ENCODE results near the gene HSBP1.

DNA sequence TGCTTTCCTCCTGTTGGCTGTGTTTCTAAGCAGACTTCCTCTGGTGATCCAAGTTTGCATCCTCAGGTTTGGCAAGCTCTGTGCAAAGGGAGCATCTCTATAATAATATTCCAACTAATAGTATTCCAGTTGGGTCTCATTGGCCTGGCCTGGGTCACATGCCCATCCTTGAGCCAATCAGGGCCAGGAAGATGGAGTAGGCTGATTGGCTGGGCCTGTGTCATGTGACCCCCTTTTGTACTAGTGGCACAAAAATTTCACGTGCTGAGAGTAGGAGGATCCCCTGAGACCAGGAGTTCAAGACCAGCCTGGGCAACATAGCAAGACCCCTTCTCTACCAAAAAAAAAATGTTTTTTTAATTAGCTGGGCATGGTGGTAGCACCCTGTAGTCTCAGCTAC lies 55.9 kb downstream of the HSBP1 start:
- TF ChIP-seq CHD2 (IDR thresholded peaks at IDR 0.05; ENCODE audit: low read length, partially characterized antibody) (no peak), MAFK (IDR thresholded peaks at IDR 0.05; ENCODE audit: partially characterized antibody) (no peak), ZC3H11A (IDR thresholded peaks at IDR 0.05) (no peak), RCOR1 (IDR thresholded peaks at IDR 0.05; ENCODE audit: low read depth, low read length) (no peak), EP300 (IDR thresholded peaks at IDR 0.05) (no peak), KDM5A (IDR thresholded peaks at IDR 0.05) (no peak)
- TF ChIP-seq, protein P1, sequence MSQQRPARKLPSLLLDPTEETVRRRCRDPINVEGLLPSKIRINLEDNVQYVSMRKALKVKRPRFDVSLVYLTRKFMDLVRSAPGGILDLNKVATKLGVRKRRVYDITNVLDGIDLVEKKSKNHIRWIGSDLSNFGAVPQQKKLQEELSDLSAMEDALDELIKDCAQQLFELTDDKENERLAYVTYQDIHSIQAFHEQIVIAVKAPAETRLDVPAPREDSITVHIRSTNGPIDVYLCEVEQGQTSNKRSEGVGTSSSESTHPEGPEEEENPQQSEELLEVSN (IDR thresholded peaks at IDR 0.05; ENCODE audit: borderline replicate concordance, low read depth): no peak
- TF ChIP-seq, protein P2, sequence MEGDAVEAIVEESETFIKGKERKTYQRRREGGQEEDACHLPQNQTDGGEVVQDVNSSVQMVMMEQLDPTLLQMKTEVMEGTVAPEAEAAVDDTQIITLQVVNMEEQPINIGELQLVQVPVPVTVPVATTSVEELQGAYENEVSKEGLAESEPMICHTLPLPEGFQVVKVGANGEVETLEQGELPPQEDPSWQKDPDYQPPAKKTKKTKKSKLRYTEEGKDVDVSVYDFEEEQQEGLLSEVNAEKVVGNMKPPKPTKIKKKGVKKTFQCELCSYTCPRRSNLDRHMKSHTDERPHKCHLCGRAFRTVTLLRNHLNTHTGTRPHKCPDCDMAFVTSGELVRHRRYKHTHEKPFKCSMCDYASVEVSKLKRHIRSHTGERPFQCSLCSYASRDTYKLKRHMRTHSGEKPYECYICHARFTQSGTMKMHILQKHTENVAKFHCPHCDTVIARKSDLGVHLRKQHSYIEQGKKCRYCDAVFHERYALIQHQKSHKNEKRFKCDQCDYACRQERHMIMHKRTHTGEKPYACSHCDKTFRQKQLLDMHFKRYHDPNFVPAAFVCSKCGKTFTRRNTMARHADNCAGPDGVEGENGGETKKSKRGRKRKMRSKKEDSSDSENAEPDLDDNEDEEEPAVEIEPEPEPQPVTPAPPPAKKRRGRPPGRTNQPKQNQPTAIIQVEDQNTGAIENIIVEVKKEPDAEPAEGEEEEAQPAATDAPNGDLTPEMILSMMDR (IDR thresholded peaks at IDR 0.05): no peak
